RWPE2 (cell line): ENCODE results near the gene LMCD1.

ENCODE experiments used
- ATAC-seq: fragments of 200-7000 bp; cut with Tn5 transposase; 3 replicates; pipeline ENCODE4 v1.9.1; 2021; ENCODE audit warnings: low read depth
- DNase-seq: peaks from one replicate; pipeline ENCODE4 v3.0.0-alpha.2; 2020; ENCODE audit warnings: low spot score
- H3K27ac ChIP-seq: fragments of 450-650 bp; 2 replicates; pipeline ENCODE4 v1.5.1; 2017; ENCODE audit warnings: mild to moderate bottlenecking; ENCODE audit not compliant: poor library complexity, severe bottlenecking
- H3K27me3 ChIP-seq: fragments of 250-450 bp; sonication (Bioruptor Pico); 2 replicates; pipeline ENCODE4 v1.5.1; 2021; ENCODE audit warnings: mild to moderate bottlenecking, moderate library complexity; ENCODE audit not compliant: insufficient read depth, poor library complexity, severe bottlenecking
- H3K36me3 ChIP-seq: fragments of 250-450 bp; sonication (Bioruptor Pico); 2 replicates; pipeline ENCODE4 v1.5.1; 2020; ENCODE audit warnings: low read depth, mild to moderate bottlenecking, moderate library complexity
- H3K4me1 ChIP-seq: fragments of 250-450 bp; sonication (Bioruptor Pico); 2 replicates; pipeline ENCODE4 v1.5.1; 2021; ENCODE audit warnings: mild to moderate bottlenecking, moderate library complexity; ENCODE audit not compliant: insufficient read depth, poor library complexity, severe bottlenecking
- H3K4me3 ChIP-seq: fragments of 250-450 bp; sonication (Bioruptor Pico); 2 replicates; pipeline ENCODE4 v1.5.1; 2021; ENCODE audit warnings: mild to moderate bottlenecking, moderate library complexity; ENCODE audit not compliant: severe bottlenecking
- H3K9me3 ChIP-seq: fragments of 250-450 bp; sonication (Bioruptor Pico); 2 replicates; pipeline ENCODE4 v1.5.1; 2021; ENCODE audit warnings: mild to moderate bottlenecking, moderate library complexity; ENCODE audit not compliant: severe bottlenecking
- CTCF ChIP-seq: fragments of 450-650 bp; IDR thresholded peaks from one replicate; pipeline ENCODE4 v1.5.1; 2017; ENCODE audit warnings: mild to moderate bottlenecking, moderate library complexity; ENCODE audit not compliant: poor library complexity, severe bottlenecking

The LMCD1 gene

DNA sequence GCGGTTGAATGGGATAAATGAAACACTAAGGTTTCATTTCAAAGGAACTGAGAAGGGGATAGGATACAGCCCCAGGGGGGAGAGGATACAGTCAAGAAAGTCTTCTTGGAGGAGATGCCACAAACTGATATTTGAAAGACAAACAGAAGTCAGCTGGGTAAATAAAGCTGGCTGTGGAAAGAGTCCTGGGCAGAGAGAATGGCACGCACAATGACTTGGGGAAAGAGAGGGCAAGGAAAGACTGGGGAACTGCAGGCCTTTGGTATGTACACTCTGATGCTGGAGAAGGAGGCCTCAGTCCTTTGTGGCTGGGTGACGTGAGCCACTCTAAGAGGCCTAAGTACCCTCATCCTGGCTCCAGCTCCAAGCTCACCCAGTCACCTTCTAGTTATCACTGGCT lies 45.2 kb upstream of the LMCD1 start:
- no peak for ATAC-seq

DNA sequence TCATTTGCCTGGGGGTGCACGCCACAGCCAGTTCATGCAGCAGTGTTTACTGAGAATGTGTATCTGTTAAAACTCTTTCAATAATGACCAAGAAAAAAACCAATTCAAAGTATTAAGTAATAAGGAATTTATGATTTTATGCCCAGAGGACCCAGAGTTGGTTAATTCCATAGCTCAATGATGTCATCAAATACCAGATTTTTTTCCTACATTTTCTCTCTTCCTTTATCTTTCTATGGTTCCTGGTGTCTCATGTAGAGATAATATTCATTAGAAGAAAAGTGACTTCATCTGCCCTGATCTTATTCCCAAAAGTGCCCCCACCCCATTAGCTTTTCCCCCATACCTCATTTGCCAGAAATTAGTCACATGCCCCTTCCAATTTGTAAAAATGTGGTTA lies 44.6 kb upstream of the LMCD1 start:
- Histone ChIP-seq H3K4me3 (no peak overlapping the region), H3K9me3 (no peaks in the 10 kb centered on the region), H3K27ac (no peak overlapping the region), H3K36me3 (no peaks in the 10 kb centered on the region), H3K4me1 (no peaks in the 10 kb centered on the region), H3K27me3 (no peaks in the 10 kb centered on the region)
- DNase-seq (no peak), ATAC-seq (no peak)
- TF ChIP-seq CTCF: no peak

More for the DNA sequence above, 45.2 kb upstream of the LMCD1 start:
- Histone ChIP-seq H3K36me3 (no peaks in the 10 kb centered on the region), H3K27me3 (no peaks in the 10 kb centered on the region), H3K27ac (no peak overlapping the region), H3K9me3 (no peaks in the 10 kb centered on the region), H3K4me3 (no peak overlapping the region), H3K4me1 (no peaks in the 10 kb centered on the region)
- no peak for DNase-seq
- no peak for TF ChIP-seq CTCF

DNA sequence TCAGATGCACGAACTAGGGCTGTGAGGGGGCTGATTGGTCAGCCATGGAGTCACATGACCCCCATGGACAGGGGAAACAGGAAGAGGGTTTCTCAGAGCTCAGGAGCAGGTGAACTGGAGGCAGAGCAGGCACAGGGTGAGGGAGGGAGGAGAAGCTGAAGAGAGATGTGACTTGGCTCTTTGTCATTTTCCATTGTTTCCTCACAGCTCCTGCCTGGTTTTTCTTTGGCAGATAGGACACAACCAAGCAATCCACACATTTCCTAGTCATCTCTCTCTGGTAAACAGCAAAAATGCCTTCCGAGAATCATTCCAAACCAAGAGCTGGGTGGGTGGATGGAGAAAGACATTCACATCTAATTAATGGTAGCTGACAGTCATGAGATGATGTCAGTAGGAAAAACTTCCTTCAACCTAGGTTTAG lies 43.4 kb upstream of the LMCD1 start:
- Histone ChIP-seq H3K27ac (no peak overlapping the region), H3K27me3 (no peaks in the 10 kb centered on the region), H3K4me3 (no peak overlapping the region), H3K36me3 (no peaks in the 10 kb centered on the region), H3K4me1 (no peaks in the 10 kb centered on the region), H3K9me3 (no peaks in the 10 kb centered on the region)
- ATAC-seq: no peak
- no peak for TF ChIP-seq CTCF
- no peak for DNase-seq

- H3K4me3 ChIP-seq: no peak overlapping the region
- DNase-seq: no peak
- no peak for ATAC-seq
- H3K4me1 ChIP-seq: no peaks in the 10 kb centered on the region
- no peaks in the 10 kb centered on the region for H3K27me3 ChIP-seq
- no peaks in the 10 kb centered on the region for H3K36me3 ChIP-seq
- TF ChIP-seq CTCF: no peak
- no peak overlapping the region for H3K27ac ChIP-seq
- H3K9me3 ChIP-seq: no peaks in the 10 kb centered on the region
These were observed 42.9 kb upstream of the LMCD1 start for GRCh38 chr3:8458711-8459110.

DNA sequence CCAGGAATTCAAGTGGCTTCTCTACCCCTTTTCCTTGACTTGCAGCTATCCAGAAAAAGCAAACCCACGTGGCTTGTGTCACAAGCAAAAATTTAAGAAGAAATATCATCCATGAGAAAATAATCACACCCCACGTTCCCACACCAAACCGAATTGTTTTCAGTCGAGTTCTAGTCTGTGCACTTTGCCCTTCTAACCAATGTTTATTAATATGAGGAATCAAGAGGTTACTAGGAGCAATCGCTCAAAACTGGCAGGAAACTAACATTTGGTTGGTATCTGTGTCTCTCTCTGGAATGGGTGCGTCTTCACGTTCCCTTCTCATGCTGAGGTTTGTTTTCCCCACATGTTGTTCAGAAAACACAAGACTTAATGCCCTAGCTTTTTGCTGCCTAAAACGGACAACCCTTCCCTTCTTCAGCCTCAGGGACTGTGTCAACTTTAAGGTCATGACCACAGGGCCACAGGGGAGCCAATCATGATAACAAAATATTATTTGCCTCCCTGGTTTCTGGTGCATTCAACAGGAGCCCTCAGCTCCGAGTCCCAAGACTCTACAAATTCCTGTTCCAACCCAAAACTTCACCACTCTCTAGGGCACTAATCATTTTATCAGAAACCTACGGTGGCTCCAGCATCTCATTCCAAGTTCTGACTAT lies 41.4 kb upstream of the LMCD1 start:
- no peaks in the 10 kb centered on the region for H3K36me3 ChIP-seq
- ATAC-seq: no peak
- no peak overlapping the region for H3K4me3 ChIP-seq
- H3K27me3 ChIP-seq: no peaks in the 10 kb centered on the region
- no peak for TF ChIP-seq CTCF
- DNase-seq: no peak
- no peaks in the 10 kb centered on the region for H3K4me1 ChIP-seq
- H3K27ac ChIP-seq: no peak overlapping the region
- H3K9me3 ChIP-seq: no peaks in the 10 kb centered on the region
